Measurements from ENCODE around the gene PCDH17.

The PCDH17 gene

GRCh38 chr13:57637515-57637914 is 6.0 kb downstream of the PCDH17 start:
- DNase-seq: no peak

- DNase-seq: no peak
These were observed 6.8 kb downstream of the PCDH17 start for GRCh38 chr13:57638186-57638890.

- DNase-seq: no peak
These were observed 9.1 kb downstream of the PCDH17 start for GRCh38 chr13:57640607-57641006.

GRCh38 chr13:57641051-57641450 is 9.5 kb downstream of the PCDH17 start:
- DNase-seq: no peak

GRCh38 chr13:57644106-57644505 is 12.6 kb downstream of the PCDH17 start:
- DNase-seq: no peak

GRCh38 chr13:57653229-57653989 is 21.9 kb downstream of the PCDH17 start:
- no peak for DNase-seq

GRCh38 chr13:57665481-57665880 is 33.9 kb downstream of the PCDH17 start:
- DNase-seq: no peak

- DNase-seq: peak; percentile 64
These were observed 34.8 kb downstream of the PCDH17 start for GRCh38 chr13:57666131-57666953.

GRCh38 chr13:57672168-57672567 is 40.6 kb downstream of the PCDH17 start:
- no peak for DNase-seq

- no peak for DNase-seq
These were observed 41.7 kb downstream of the PCDH17 start for GRCh38 chr13:57673197-57673596.

- no peak for DNase-seq
These were observed 44.0 kb downstream of the PCDH17 start for GRCh38 chr13:57675526-57675925.

GRCh38 chr13:57680609-57681008 is 49.1 kb downstream of the PCDH17 start:
- DNase-seq: no peak

GRCh38 chr13:57682128-57682716 is 50.7 kb downstream of the PCDH17 start:
- DNase-seq: no peak

- DNase-seq: no peak
These were observed 67.3 kb downstream of the PCDH17 start for GRCh38 chr13:57698851-57699250.

GRCh38 chr13:57704031-57704430 is 72.5 kb downstream of the PCDH17 start:
- DNase-seq: no peak

GRCh38 chr13:57716295-57716694 is 84.8 kb downstream of the PCDH17 start:
- DNase-seq: no peak

- DNase-seq: no peak
These were observed 93.1 kb downstream of the PCDH17 start for GRCh38 chr13:57724486-57725272.

GRCh38 chr13:57725480-57725879 is 93.9 kb downstream of the PCDH17 start:
- no peak for DNase-seq

- no peak for DNase-seq
These were observed 95.4 kb downstream of the PCDH17 start for GRCh38 chr13:57726981-57727380.

- no peak for DNase-seq
These were observed 102.8 kb downstream of the PCDH17 start for GRCh38 chr13:57734306-57734705.

GRCh38 chr13:57739089-57739488 is 107.5 kb downstream of the PCDH17 start:
- DNase-seq: peak; percentile 94

GRCh38 chr13:57739543-57740190 is 108.1 kb downstream of the PCDH17 start:
- DNase-seq: no peak

Measured in NCI-H1417 treated with DMSO at 0.1 percent for 48 hours (cell line).